GM04503 (cell line): ENCODE results near the gene HEMK1.
A peak's percentile ranks its signal among the peaks of the same experiment; 100 is the strongest.

Experiments
- DNase-seq: peaks from one replicate; pipeline ENCODE4 v3.0.0-alpha.2; 2012; ENCODE audit warnings: low read depth

HEMK1 gene

GRCh38 chr3:50568947-50569749 lies at the start of gene HEMK1:
HEMK1 (plus strand) TSS chr3:50569522; CDS start chr3:50571105, 1,583 bp downstream.
- DNase-seq: peak; percentile 69

GRCh38 chr3:50520849-50521248 lies 48.5 kb upstream of the HEMK1 start:
- DNase-seq: no peak

GRCh38 chr3:50521572-50521971 lies 47.8 kb upstream of the HEMK1 start:
- no peak for DNase-seq

GRCh38 chr3:50523279-50523811 lies 46.0 kb upstream of the HEMK1 start:
- no peak for DNase-seq

- no peak for DNase-seq
Measured at GRCh38 chr3:50524746-50525145, 44.6 kb upstream of the HEMK1 start.

- DNase-seq: no peak
Measured at GRCh38 chr3:50525191-50525910, 44.0 kb upstream of the HEMK1 start.

- no peak for DNase-seq
Measured at GRCh38 chr3:50525987-50526386, 43.3 kb upstream of the HEMK1 start.

GRCh38 chr3:50530001-50530970 lies 39.0 kb upstream of the HEMK1 start:
- DNase-seq: no peak

- no peak for DNase-seq
Measured at GRCh38 chr3:50531201-50531600, 38.1 kb upstream of the HEMK1 start.

GRCh38 chr3:50532062-50532705 lies 37.1 kb upstream of the HEMK1 start:
- DNase-seq: no peak

GRCh38 chr3:50533316-50533715 lies 36.0 kb upstream of the HEMK1 start:
- no peak for DNase-seq

- DNase-seq: no peak
Measured at GRCh38 chr3:50533807-50534461, 35.4 kb upstream of the HEMK1 start.

- DNase-seq: no peak
Measured at GRCh38 chr3:50534681-50535330, 34.5 kb upstream of the HEMK1 start.

- DNase-seq: no peak
Measured at GRCh38 chr3:50536471-50537180, 32.7 kb upstream of the HEMK1 start.

- DNase-seq: no peak
Measured at GRCh38 chr3:50537421-50538129, 31.7 kb upstream of the HEMK1 start.

GRCh38 chr3:50539356-50540286 lies 29.7 kb upstream of the HEMK1 start:
- DNase-seq: no peak

- no peak for DNase-seq
Measured at GRCh38 chr3:50542177-50543034, 26.9 kb upstream of the HEMK1 start.
